Liver (tissue), 9 donors: ENCODE results near the gene PSMD14. TPM values are rescaled to one million over a fixed set of nuclear protein-coding genes. Genes with fewer than 3 reads are reported as not detected.

Experiments used
- DNase-seq: peaks from one replicate; pipeline ENCODE4 v3.0.0-alpha.2; 2017; ENCODE audit warnings: low spot score
- H3K27ac ChIP-seq, 2 donors: one replicate each; pipeline ENCODE4 v1.7.0; 2013; ENCODE audit warnings: inconsistent platforms in 2 of 2, low read length in 2 of 2, control low read depth in 1 of 2, low read depth in 1 of 2, mild to moderate bottlenecking in 1 of 2
- H3K27me3 ChIP-seq, 4 donors: one replicate each; pipeline versions ENCODE4 v1.6.1 to v1.7.0; 2013; ENCODE audit warnings: low read length in 3 of 4, inconsistent platforms in 1 of 4, mild to moderate bottlenecking in 1 of 4, moderate library complexity in 1 of 4; ENCODE audit not compliant: control insufficient read depth in 4 of 4, insufficient read depth in 4 of 4
- H3K36me3 ChIP-seq, 4 donors: one replicate each; pipeline versions ENCODE4 v1.6.1 to v1.7.0; 2013; ENCODE audit warnings: low read length in 3 of 4, mild to moderate bottlenecking in 3 of 4, low read depth in 1 of 4, moderate library complexity in 1 of 4; ENCODE audit not compliant: control insufficient read depth in 4 of 4, insufficient read depth in 3 of 4
- H3K4me1 ChIP-seq, 4 donors: one replicate each; pipeline versions ENCODE4 v1.6.1 to v1.7.0; 2013; ENCODE audit warnings: low read length in 3 of 4, mild to moderate bottlenecking in 3 of 4, moderate library complexity in 1 of 4; ENCODE audit not compliant: control insufficient read depth in 4 of 4, insufficient read depth in 4 of 4
- H3K4me3 ChIP-seq, 3 donors: one replicate each; pipeline versions ENCODE4 v1.6.1 to v1.7.0; 2013; ENCODE audit warnings: low read length in 3 of 3, control low read depth in 1 of 3, low read depth in 1 of 3, mild to moderate bottlenecking in 1 of 3
- H3K9ac ChIP-seq, 2 donors: one replicate each; pipeline ENCODE4 v1.7.0; 2013; ENCODE audit warnings: low read length in 2 of 2, mild to moderate bottlenecking in 2 of 2, moderate library complexity in 2 of 2, control low read depth in 1 of 2, low read depth in 1 of 2
- H3K9me3 ChIP-seq, 4 donors: one replicate each; pipeline versions ENCODE4 v1.6.1 to v1.7.0; 2013; ENCODE audit warnings: low read length in 3 of 4; ENCODE audit not compliant: control insufficient read depth in 4 of 4
- EGR1 ChIP-seq, 2 donors: IDR thresholded peaks; 2 replicates each; pipeline ENCODE4 v1.6.1; 2016 to 2018; ENCODE audit warnings: antibody characterized with exemption in 2 of 2, low read depth in 2 of 2
- FOXA1 ChIP-seq: IDR thresholded peaks from 2 replicates; pipeline ENCODE4 v1.6.1; 2016; ENCODE audit warnings: antibody characterized with exemption
- HNF4G ChIP-seq: IDR thresholded peaks from 2 replicates; pipeline ENCODE4 v1.6.1; 2016; ENCODE audit warnings: antibody characterized with exemption
- MAX ChIP-seq: IDR thresholded peaks from 2 replicates; pipeline ENCODE4 v1.6.1; 2016; ENCODE audit warnings: antibody characterized with exemption
- RXRA ChIP-seq, 2 donors: IDR thresholded peaks; 2 replicates each; pipeline ENCODE4 v1.6.1; 2017 to 2018; ENCODE audit warnings: antibody characterized with exemption in 2 of 2, mild to moderate bottlenecking in 1 of 2
- SP1 ChIP-seq: IDR thresholded peaks from 2 replicates; pipeline ENCODE4 v1.6.1; 2018; ENCODE audit warnings: antibody characterized with exemption, mild to moderate bottlenecking
- WGBS: extraction: QIAGEN DNeasy Blood & Tissue Kit; methylation state at CpG from one replicate; pipeline ENCODE4 v1.1.7; 2013; 5-methylcytosine and 5-hydroxymethylcytosine counted together
- polyA plus RNA-seq, 2 donors: library from polyadenylated mRNA; stranded (reverse) in 1 of 2; unstranded in 1 of 2; fragments of 200-250 nt in 1 of 2; fragments of >200 nt in 1 of 2; fragmentation: Nextera tagmentation in 1 of 2; extraction: Ambion mirVana in 1 of 2; gene quantifications; one replicate each; pipeline versions ENCODE4 v1.2.1 to v1.2.3, GENCODE V29; 2013 to 2015
- total RNA-seq, 2 donors: library from RNA; depleted of rRNA; stranded (reverse); fragments of >200 nt; gene quantifications; one replicate each; pipeline ENCODE4 v1.2.3, GENCODE V29; 2014
- TF ChIP-seq, protein P1 (sequence below): fragments of 150-350 bp; IDR thresholded peaks from 2 replicates; pipeline ENCODE4 v1.5.1; 2017; ENCODE audit warnings: improper control_type of control experiment, low read depth, low read length; ENCODE audit not compliant: missing input control
- donor health status: healthy.
- donor health status: healthy.
- donor health status: healthy.
- donor health status: healthy.
- donor health status: healthy.

The PSMD14 gene
- total and polyA plus RNA-seq, 4 donors: 32.0 to 37.9 (median 33.7) TPM

DNA sequence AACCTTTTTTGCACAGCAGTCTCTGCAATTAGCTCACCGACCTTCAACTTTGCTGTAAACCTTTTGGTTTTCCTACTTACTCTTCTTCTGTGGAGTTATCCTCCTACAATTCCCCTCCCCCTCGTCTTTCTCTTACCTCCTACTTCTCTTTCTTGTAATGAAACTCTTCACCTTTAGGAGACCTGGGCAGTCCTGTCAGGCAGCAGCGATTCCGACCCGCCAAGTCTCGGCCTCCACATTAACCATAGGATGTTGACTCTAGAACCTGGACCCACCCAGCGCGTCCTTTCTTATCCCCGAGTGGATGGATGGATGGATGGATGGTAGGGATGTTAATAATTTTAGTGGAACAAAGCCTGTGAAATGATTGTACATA lies 116.2 kb downstream of the PSMD14 start (continued):
- TF ChIP-seq MAX: no peak
- no peak for TF ChIP-seq EGR1 (IDR thresholded peaks at IDR 0.05; ENCODE audit: low read depth in 2 of 2)

GRCh38 chr2:161424891-161425727 lies 116.9 kb downstream of the PSMD14 start:
- Histone ChIP-seq H3K9ac (no peak overlapping the region), H3K9me3 (peaks cover 1 to 19% (median 3%) of the 10 kb centered on the region in 4 donors), H3K27ac (no peak overlapping the region), H3K4me1 (peaks cover 5 to 10% (median 8%) of the 10 kb centered on the region in 4 donors), H3K4me3 (no peak overlapping the region), H3K36me3 (no peaks in the 10 kb centered on the region), H3K27me3 (peaks cover 11 to 47% (median 28%) of the 10 kb centered on the region in 4 donors)
- 13% methylated on average over 4 of the region's 4 CpGs for WGBS
- TF ChIP-seq FOXA1 (no peak), EGR1 (IDR thresholded peaks at IDR 0.05; ENCODE audit: low read depth in 2 of 2) (no peak), RXRA (IDR thresholded peaks at IDR 0.05) (no peak), SP1 (no peak)
- TF ChIP-seq, protein P1, sequence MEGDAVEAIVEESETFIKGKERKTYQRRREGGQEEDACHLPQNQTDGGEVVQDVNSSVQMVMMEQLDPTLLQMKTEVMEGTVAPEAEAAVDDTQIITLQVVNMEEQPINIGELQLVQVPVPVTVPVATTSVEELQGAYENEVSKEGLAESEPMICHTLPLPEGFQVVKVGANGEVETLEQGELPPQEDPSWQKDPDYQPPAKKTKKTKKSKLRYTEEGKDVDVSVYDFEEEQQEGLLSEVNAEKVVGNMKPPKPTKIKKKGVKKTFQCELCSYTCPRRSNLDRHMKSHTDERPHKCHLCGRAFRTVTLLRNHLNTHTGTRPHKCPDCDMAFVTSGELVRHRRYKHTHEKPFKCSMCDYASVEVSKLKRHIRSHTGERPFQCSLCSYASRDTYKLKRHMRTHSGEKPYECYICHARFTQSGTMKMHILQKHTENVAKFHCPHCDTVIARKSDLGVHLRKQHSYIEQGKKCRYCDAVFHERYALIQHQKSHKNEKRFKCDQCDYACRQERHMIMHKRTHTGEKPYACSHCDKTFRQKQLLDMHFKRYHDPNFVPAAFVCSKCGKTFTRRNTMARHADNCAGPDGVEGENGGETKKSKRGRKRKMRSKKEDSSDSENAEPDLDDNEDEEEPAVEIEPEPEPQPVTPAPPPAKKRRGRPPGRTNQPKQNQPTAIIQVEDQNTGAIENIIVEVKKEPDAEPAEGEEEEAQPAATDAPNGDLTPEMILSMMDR: no peak
- no peak for DNase-seq

GRCh38 chr2:161425728-161426454 lies 117.7 kb downstream of the PSMD14 start:
- Histone ChIP-seq H3K36me3 (no peaks in the 10 kb centered on the region), H3K27ac (no peak overlapping the region), H3K4me1 (peaks cover 5 to 10% (median 8%) of the 10 kb centered on the region in 4 donors), H3K9ac (no peak overlapping the region), H3K27me3 (peaks cover 11 to 42% (median 27%) of the 10 kb centered on the region in 4 donors), H3K4me3 (no peak overlapping the region), H3K9me3 (peaks cover 1 to 19% (median 3%) of the 10 kb centered on the region in 4 donors)
- TF ChIP-seq, protein P1: no peak
- TF ChIP-seq SP1: no peak
- DNase-seq: no peak
- 24% methylated on average over 17 of the region's 17 CpGs for WGBS

DNA sequence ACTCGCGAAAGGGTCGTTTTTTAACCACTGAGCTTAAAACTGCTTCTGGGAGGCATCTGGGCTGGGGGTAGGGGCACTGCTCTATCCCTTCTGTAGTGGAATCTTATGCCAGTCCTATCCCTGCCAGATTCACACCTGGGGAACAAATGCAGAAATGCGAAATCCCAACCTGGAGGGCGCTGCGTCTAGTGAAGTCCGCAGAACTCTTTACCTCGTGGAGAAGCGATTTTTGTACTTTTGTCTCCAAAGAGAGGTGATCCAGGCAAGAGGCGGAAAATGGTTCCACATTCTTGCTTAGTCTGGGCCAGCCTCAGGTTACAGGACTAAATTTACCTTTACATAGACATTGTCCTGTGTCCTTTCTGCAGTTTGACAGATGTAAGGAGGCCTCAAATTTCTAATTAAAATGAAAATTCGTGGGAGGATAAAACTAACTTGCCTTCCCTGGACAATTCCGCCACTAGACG lies 118.3 kb downstream of the PSMD14 start:
- H3K36me3 ChIP-seq: no peaks in the 10 kb centered on the region
- H3K4me3 ChIP-seq: no peak overlapping the region

More for the DNA sequence above, 118.3 kb downstream of the PSMD14 start:
- peaks cover 11 to 42% (median 24%) of the 10 kb centered on the region in 4 donors for H3K27me3 ChIP-seq
- no peak for TF ChIP-seq RXRA (IDR thresholded peaks at IDR 0.05)
- no peak for TF ChIP-seq FOXA1
- TF ChIP-seq HNF4G: no peak
- H3K9me3 ChIP-seq: peaks cover 1 to 19% (median 3%) of the 10 kb centered on the region in 4 donors
- H3K9ac ChIP-seq: no peak overlapping the region
- peaks cover 5 to 10% (median 8%) of the 10 kb centered on the region in 4 donors for H3K4me1 ChIP-seq
- no peak overlapping the region for H3K27ac ChIP-seq
- WGBS: 16% methylated on average over 13 of the region's 13 CpGs
- DNase-seq: no peak
